GM12878 (cell line): Measurements from ENCODE around the gene DNTT. TPM values are rescaled to one million over a fixed set of nuclear protein-coding genes. Genes with fewer than 3 reads are reported as not detected.

Experiments used
- ATAC-seq: fragments of 200-7000 bp; cut with Tn5 transposase; 3 replicates; pipeline ENCODE4 v1.9.1; 2020; ENCODE audit warnings: mild to moderate bottlenecking, moderate library complexity
- BruUV-seq: library from RNA; stranded (reverse); fragments of 400-500 nt; replicated peaks from 2 replicates; lab custom pipeline; 2021; lab: Mats Ljungman, UMichigan
- CTCF ChIA-PET: fragments of 300-600 bp; sonication (Branson Sonifier 250); formaldehyde crosslinking; extraction: SDS; loops from one replicate; lab custom pipeline; 2021; ENCODE audit warnings: inconsistent platforms; lab: Yijun Ruan, JAX
- POLR2A ChIA-PET: fragments of 350-600 bp; formaldehyde crosslinking; extraction: SDS; loops from one replicate; lab custom pipeline; 2021; ENCODE audit warnings: inconsistent platforms; lab: Charles Lee
- RAD21 ChIA-PET: fragments of 300-600 bp; sonication (Branson Sonifier 250); formaldehyde crosslinking; loops from one replicate; lab custom pipeline; 2023; ENCODE audit warnings: antibody characterized with exemption; ENCODE audit not compliant: unreplicated experiment; lab: Charles Lee
- SMC1A ChIA-PET: fragments of 300-600 bp; sonication (Branson Sonifier 250); formaldehyde crosslinking; loops from one replicate; lab custom pipeline; 2023; ENCODE audit not compliant: unreplicated experiment, uncharacterized antibody; lab: Charles Lee
- DNase-seq: peaks from one replicate; pipeline ENCODE4 v3.0.0-alpha.2; 2011; ENCODE audit warnings: low read depth, low spot score
- FAIRE-seq: peaks from 3 replicates; lab custom pipeline; 2011; peaks lifted over from hg19 to GRCh38; lab: Jason Lieb, UNC
- H2AFZ ChIP-seq: 2 replicates; pipeline ENCODE4 v1.6.0; 2011; ENCODE audit warnings: low read depth, low read length, control low read depth; ENCODE audit not compliant: control insufficient read depth
- H3K27ac ChIP-seq: 2 replicates; pipeline ENCODE4 v1.5.1; 2011; ENCODE audit warnings: control low read depth; ENCODE audit not compliant: control insufficient read depth, insufficient read depth
- H3K27me3 ChIP-seq, 2 experiments: replicated peaks in 1 of 2; 2 replicates each; pipeline versions ENCODE4 v1.6.0 to v1.6.1; 2011; ENCODE audit warnings: low read length in 1 of 2; ENCODE audit not compliant: control insufficient read depth in 2 of 2, insufficient read depth in 2 of 2
- H3K36me3 ChIP-seq, 2 experiments: 2 replicates each; pipeline ENCODE4 v1.5.1; 2011; ENCODE audit warnings: low read length in 1 of 2; ENCODE audit not compliant: control insufficient read depth in 2 of 2, insufficient read depth in 2 of 2
- H3K4me1 ChIP-seq: 2 replicates; pipeline ENCODE4 v1.6.1; 2011; ENCODE audit warnings: mild to moderate bottlenecking, low read length, moderate library complexity, mixed read lengths; ENCODE audit not compliant: control insufficient read depth, insufficient read depth
- H3K4me2 ChIP-seq: 2 replicates; pipeline ENCODE4 v1.6.0; 2011; ENCODE audit warnings: control low read depth; ENCODE audit not compliant: control insufficient read depth, insufficient read depth
- H3K4me3 ChIP-seq: fragments of 200-600 bp; sonication (generic); 2 replicates; pipeline ENCODE4 v1.5.1; 2016
- H3K79me2 ChIP-seq: 2 replicates; pipeline ENCODE4 v1.6.0; 2011; ENCODE audit warnings: low read length; ENCODE audit not compliant: control insufficient read depth, insufficient read depth
- H3K9ac ChIP-seq: 2 replicates; pipeline ENCODE4 v1.8.0; 2011; ENCODE audit warnings: low read length, control low read depth, mixed read lengths; ENCODE audit not compliant: control insufficient read depth, insufficient read depth
- H3K9me3 ChIP-seq: replicated peaks from 3 replicates; pipeline ENCODE4 v1.5.1; 2011; ENCODE audit warnings: mild to moderate bottlenecking, low read length; ENCODE audit not compliant: control insufficient read depth, insufficient read depth
- H4K20me1 ChIP-seq: 2 replicates; pipeline ENCODE4 v1.6.0; 2011; ENCODE audit not compliant: control insufficient read depth, insufficient read depth
- ATF2 ChIP-seq: IDR thresholded peaks from 2 replicates; pipeline ENCODE4 v1.6.1; 2012; ENCODE audit warnings: low read length, inconsistent platforms
- FOXM1 ChIP-seq: IDR thresholded peaks from 2 replicates; pipeline ENCODE4 v1.6.1; 2012; ENCODE audit warnings: low read depth, mild to moderate bottlenecking, inconsistent platforms, low read length, moderate library complexity
- HCFC1 ChIP-seq: fragments of 150-350 bp; IDR thresholded peaks from 2 replicates; pipeline ENCODE4 v1.6.1; 2014; ENCODE audit warnings: low read length
- IKZF1 ChIP-seq: fragments of 450-650 bp; conservative IDR thresholded peaks from 2 replicates; pipeline ENCODE4 v1.6.1; 2017; ENCODE audit warnings: antibody characterized with exemption, mild to moderate bottlenecking
- MYB ChIP-seq: fragments of 150-350 bp; IDR thresholded peaks from 2 replicates; pipeline ENCODE4 v1.6.1; 2014; ENCODE audit warnings: mild to moderate bottlenecking, low read depth, low read length, borderline replicate concordance
- PBX3 ChIP-seq: IDR thresholded peaks from 2 replicates; pipeline ENCODE4 v1.6.1; 2011; ENCODE audit warnings: mild to moderate bottlenecking, low read depth, low read length, moderate library complexity; ENCODE audit not compliant: insufficient replicate concordance
- PML ChIP-seq: IDR thresholded peaks from 2 replicates; pipeline ENCODE4 v1.6.1; 2012; ENCODE audit warnings: low read length, inconsistent platforms
- POLR2A ChIP-seq: IDR thresholded peaks from 2 replicates; pipeline ENCODE4 v1.6.1; 2011; ENCODE audit warnings: low read depth, mild to moderate bottlenecking, low read length
- RB1 ChIP-seq: fragments of 450-650 bp; formaldehyde crosslinking; IDR thresholded peaks from 2 replicates; pipeline ENCODE4 v1.6.1; 2017; ENCODE audit warnings: mild to moderate bottlenecking, borderline replicate concordance
- RELB ChIP-seq: fragments of 450-650 bp; IDR thresholded peaks from 2 replicates; pipeline ENCODE4 v1.6.1; 2017; ENCODE audit warnings: low read depth, mild to moderate bottlenecking, moderate library complexity
- SP1 ChIP-seq: IDR thresholded peaks from one replicate; pipeline ENCODE4 v1.6.1; 2011; ENCODE audit warnings: low read depth, low read length
- YBX1 ChIP-seq: fragments of 450-650 bp; IDR thresholded peaks from 2 replicates; pipeline ENCODE4 v1.6.1; 2016; ENCODE audit warnings: antibody characterized with exemption
- ZBTB11 ChIP-seq: fragments of 450-650 bp; formaldehyde crosslinking; IDR thresholded peaks from 2 replicates; pipeline ENCODE4 v1.5.0; 2022; ENCODE audit warnings: mild to moderate bottlenecking, missing genetic modification characterization
- ZNF622 ChIP-seq: fragments of 450-650 bp; IDR thresholded peaks from 2 replicates; pipeline ENCODE4 v1.6.1; 2017; ENCODE audit warnings: mild to moderate bottlenecking, inconsistent platforms
- WGBS: methylation state at CpG from one replicate; pipeline ENCODE4 v1.1.6; 2016; ENCODE audit warnings: low lambda C conversion rate; ENCODE audit not compliant: insufficient replicate concordance, insufficient coverage; ENCODE audit errors: missing lambda C conversion rate; 5-methylcytosine and 5-hydroxymethylcytosine counted together
- in situ Hi-C: fragments of 300-500 bp; cut with MboI; formaldehyde crosslinking; loops from 9 replicates; pipeline ENCODE4 v1.14.3; 2018; ENCODE audit warnings: mixed read lengths
- intact Hi-C: fragments of 100-400 bp; cut with micrococcal nuclease; formaldehyde crosslinking; loops from one replicate; pipeline ENCODE4 v1.14.2; 2022; ENCODE audit not compliant: unreplicated experiment
- polyA plus RNA-seq, 11 experiments: library from polyadenylated mRNA; depleted of rRNA in 4 of 11; unstranded in 6 of 11; stranded (reverse) in 5 of 11; fragments of >200 nt; fragmentation: Nextera tagmentation in 4 of 11; fragmentation: Illumina TruSeq in 1 of 11; extraction: Ambion mirVana in 4 of 11; extraction: Trizol in 1 of 11; gene quantifications; 1 replicate in 1 of 11; 2 replicates in 10 of 11; pipeline versions ENCODE4 v1.2.1 to v1.2.3, GENCODE V29; 2011 to 2016; ENCODE audit warnings: inconsistent platforms in 2 of 11, missing spikeins in 2 of 11, low read depth in 1 of 11
- total RNA-seq, 4 experiments: library from RNA; depleted of rRNA in 3 of 4; stranded (reverse); fragments of >200 nt in 3 of 4; fragmentation: Illumina TruSeq in 1 of 4; extraction: Trizol in 1 of 4; gene quantifications; 2 replicates each; pipeline versions ENCODE4 v1.2.1 to v1.2.3, GENCODE V29; 2013 to 2021

DNTT gene
- total and polyA plus RNA-seq, 10 of the 15 experiments (the other 5 are each of a cell fraction or from before 2014, with no cell fraction given): 0.06 to 0.13 (median 0.09) TPM; not detected in 5

- TF ChIP-seq POLR2A: no peak
- no peak for TF ChIP-seq ZBTB11 (CRISPR knock-in tag)
- no peak for TF ChIP-seq MYB
- TF ChIP-seq IKZF1: 0 out of 2 replicates have a peak, but pooled peaks have one; percentile 20
Measured at GRCh38 chr10:96267234-96267705, 37.0 kb upstream of the DNTT start (continued).

- ChIA-PET CTCF (interaction anchor here (0.5 to 15.0 kb wide), 3 partner anchors 14 to 35 kb away, joined by 3 to 219 read pairs (median 213); no protein-coding TSS in a partner anchor), RAD21 (interaction anchor here (1.6 to 19.3 kb wide), 5 partner anchors 9 to 39 kb away, joined by 3 to 362 read pairs (median 159); no protein-coding TSS in a partner anchor), POLR2A (interaction anchor here (1.5 to 9.8 kb wide), 5 partner anchors 18 to 39 kb away, joined by 3 to 174 read pairs (median 26); no protein-coding TSS in a partner anchor), SMC1A (interaction anchor here (2.9 to 12.9 kb wide), 6 partner anchors 13 to 38 kb away, joined by 10 to 305 read pairs (median 130); no protein-coding TSS in a partner anchor)
- ATAC-seq (no peak), FAIRE-seq (no peak), DNase-seq (no peak)
- WGBS: 0% methylated on average over 2 of the region's 2 CpGs
- Histone ChIP-seq H3K36me3 (peaks cover 2 to 14% of the 10 kb centered on the region in 2 experiments; a peak in 3 of 4 replicates), H3K4me1 (peaks cover 24% of the 10 kb centered on the region), H3K9me3 (no peaks in the 10 kb centered on the region), H3K9ac (peak overlapping the region; percentile 93), H3K4me2 (peak overlapping the region; percentile 85), H4K20me1 (no peaks in the 10 kb centered on the region), H3K4me3 (peak overlapping the region; percentile 89), H3K79me2 (peaks cover 97% of the 10 kb centered on the region), H3K27ac (peak overlapping the region; percentile 98), H3K27me3 (no peaks in the 10 kb centered on the region), H2AFZ (no peak overlapping the region)
- no TSS peak for BruUV-seq
- intact Hi-C loops (no loop called here), in situ Hi-C loops (no loop called here)
- TF ChIP-seq FOXM1 (no peak), ATF2 (no peak), SP1 (no peak), PBX3 (no peak), RB1 (no peak), YBX1 (no peak), ZNF622 (no peak), HCFC1 (no peak), RELB (peak; percentile 66; the same call in 1 of the 2 replicates), PML (0 out of 2 replicates have a peak, but pooled peaks have one; percentile 29)
Measured at GRCh38 chr10:96268341-96268909, 35.8 kb upstream of the DNTT start.
